ENCODE data around the gene NOS1. TPM values are rescaled to one million over a fixed set of nuclear protein-coding genes. Genes with fewer than 3 reads are reported as not detected.

Gene NOS1
- polyA plus RNA-seq, 1 donor, result 0.77 TPM

DNA sequence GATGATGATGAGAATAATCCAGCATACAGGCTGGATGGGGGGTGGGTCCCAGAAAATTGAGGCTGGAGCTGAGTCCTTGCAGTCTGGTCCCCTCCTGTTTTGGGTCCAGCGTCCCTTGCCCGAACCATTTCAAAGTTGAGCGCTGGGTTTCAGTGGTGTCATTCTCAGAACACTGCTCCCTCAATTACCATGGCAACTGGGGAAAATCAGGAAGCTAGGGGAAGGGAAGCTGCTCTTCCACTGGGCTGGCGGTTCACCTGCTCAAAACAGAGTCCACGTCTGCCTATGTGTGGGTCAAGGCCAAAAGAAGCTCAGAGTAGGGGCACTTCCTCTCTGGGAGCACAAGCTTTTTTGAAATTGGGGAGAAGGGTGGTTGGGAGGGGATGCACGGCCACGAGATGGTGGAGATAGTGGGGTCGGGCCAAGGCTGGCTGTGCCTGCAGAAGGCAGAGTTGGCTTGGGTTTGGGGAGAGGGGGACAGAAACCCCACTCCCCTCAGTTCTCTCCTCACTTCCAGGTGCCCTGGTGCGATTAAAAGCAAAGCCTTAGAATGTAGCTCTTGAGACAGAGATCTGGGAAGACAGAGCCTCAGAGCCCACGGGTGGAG, 1.7 kb upstream of the NOS1 start:
- no peak for DNase-seq

DNA sequence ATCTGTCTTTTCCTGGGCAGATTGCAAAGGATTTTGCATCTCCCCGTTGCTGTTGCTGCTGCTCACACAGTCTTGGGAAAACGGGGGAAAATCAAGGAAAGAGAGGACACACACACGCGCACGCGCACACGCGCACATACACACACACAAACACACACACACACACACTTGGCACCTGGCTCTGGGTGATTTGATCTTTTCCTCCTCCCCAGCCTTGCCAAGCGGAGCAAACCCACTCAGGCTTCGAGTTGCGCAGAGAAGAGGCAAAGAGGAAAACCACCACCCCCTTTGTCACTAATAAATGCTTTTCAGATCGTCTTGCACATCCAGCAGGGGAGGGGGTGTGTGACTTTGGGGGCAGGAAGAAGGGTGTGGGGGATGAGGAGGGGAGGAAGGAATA, 965 bp upstream of the NOS1 start:
- DNase-seq, result no peak

DNA sequence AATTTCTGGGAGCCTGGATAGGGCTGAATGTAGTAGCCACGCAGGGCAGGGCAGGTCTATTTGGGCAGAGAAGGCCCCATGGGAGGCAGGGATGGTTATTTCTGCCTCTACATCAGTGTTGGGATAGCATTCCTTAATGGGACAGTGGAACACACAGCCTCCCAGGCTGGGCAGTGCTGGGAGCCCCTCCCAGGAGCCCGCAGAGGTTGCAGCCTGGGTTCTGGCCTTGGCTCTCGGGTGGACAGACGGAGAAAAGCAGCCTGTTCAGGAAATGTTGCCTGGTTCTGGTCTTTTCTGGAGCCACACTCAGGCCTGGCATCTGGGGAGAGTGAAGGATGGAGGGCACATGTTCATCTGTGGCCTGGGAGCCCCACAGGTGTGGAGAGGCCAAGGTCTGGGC, 479 bp upstream of the NOS1 start:
- no peak for DNase-seq

DNA sequence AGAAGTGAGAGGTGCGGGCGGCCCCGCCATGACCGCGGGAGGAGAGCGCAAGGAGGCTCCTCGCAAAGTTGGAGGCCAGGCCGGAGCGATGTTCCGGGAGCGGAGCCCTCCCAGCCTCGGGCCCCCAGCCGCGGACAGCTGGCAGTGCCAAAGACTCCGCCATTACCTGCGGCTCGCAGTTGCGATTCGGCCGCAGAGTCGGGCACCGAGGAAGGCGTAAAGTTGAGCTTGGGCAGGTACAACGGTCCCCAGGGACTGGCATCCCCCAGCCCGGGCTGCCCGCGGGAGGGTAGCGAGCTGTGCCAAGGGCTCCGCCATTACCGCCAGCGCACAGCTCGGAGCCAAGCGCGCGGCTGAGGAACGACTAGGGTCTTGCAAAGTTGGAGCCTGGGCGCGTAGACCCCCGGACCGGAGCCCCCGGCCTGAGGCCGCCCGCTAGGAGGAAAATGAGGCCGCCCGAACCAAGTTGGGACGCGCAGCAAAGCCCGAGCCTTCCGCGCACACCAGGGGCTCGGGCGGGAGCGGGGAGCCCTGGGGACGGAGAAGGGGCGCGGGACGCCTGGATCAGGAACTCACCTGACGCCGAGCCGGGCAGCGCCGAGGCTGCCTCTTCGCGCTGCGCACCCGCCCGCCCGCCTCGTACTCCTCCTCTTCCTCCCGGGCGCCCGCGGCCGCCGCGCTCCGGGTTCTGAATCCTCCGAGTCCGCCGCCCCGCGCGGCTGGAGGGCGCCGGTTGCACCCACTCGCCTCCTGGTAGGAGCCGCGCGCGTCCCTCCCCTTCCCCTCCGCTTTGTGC, 677 bp downstream of the NOS1 start:
- DNase-seq, result no peak

DNA sequence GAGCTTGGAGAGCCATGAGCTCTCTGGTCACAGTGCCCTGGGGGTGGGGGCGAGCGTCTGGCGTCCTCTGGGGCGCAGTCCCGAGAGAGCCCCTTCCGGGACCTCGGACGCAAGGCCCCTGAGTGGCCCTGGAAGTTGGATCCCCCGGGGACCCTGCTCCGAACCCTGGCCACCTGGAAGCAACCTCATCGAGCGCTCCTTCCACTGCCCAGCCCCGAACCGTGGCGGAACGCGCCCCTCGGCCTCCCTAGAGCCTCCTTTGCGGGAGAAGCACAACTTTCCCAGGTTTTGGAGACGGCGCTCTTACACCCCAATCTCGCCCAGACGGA, 1.2 kb downstream of the NOS1 start:
- no peak for DNase-seq

DNA sequence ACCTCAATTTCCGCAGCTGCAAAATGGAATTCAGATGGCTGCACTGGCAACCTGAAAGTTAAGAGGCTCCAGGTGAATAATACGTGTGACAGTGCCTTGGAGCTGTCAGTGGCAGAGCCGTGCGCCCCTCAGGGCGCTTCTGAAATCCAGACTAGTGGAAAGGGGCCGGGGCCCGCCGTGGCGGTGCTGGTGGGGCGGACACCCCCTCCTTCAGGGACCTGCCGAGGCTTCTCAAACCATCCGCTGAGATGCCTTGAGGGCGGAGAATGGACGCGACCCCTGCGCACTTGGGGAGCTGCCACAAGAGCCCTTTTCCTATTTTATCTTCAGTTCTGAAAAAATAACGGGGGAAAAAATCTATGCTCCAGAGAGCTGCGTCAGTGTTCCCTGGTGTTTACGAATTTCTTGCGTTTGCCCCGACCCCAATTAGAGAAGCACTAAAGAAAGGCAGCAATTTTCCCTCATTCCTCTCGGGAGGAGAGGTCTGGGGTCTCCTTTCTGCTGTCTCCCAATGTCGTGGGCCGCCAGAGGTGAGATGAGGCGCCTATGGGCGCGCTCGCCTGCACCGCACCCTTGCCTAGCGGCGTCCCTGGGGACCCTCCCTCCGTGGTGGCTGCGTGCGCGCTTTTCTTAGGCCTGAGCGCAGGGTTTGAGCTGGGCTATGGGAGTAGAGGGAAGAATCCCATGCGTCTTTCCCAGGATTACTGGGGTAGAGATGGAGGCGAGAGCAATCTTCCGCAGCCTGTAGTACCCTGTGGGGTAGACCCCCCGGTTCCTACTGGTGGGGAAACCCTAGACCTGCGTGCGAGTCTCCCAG, 2.2 kb downstream of the NOS1 start:
- DNase-seq, result no peak

DNA sequence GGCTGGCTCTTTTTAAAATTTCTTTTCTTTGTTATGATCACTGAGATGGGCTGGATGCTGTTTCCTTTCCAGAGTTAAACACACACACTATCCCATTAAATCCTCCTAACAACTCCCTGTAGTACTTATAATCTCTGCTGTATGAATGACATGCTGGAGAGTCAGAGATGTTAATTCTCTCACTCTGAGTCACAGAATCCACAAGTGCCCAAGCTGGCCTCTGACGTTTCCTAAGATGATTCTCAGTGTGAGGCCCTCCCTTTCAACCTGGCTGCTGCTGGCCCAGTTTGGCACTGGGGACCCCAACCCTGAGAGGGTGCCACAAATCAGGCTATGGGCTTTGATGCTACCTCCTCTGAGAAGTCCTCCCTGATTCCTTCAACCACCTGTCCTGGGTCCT, 5.4 kb downstream of the NOS1 start:
- DNase-seq, result no peak

DNA sequence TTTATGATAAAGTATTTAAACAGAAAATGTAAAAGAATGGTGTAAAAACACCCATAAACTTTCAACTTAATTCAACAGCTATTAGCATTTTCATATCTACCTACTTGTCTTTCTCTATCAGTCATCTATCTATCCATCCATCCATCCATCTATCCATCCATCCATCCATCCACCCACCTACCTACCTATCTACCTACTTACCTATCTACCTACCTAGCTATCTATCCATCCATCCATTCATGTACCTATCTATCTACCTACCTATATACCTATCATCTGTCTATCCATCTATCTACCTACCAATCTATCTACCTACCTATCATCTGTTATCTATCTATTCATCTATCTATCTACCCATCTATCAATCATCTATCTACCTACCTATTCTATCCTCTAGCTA, 8.5 kb downstream of the NOS1 start:
- DNase-seq, result no peak

DNA sequence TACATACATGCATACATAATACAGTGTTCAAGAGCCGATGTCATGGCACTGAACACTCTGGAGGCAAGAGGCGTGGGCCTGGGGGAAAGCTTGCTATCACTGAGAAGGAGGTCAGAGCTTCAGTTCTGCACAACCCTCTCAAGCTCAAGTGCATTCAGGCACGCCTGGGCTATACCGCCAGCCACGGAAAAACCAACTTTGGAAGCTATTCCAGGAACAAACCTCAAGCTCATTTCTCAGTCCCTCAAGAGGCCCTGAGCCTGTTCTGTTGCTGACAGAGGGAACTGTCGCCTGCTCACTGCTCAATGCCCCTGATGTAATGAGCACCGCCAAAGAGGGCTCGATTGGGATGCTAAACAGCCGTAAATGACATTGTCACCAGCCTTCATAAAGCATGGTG, 9.2 kb downstream of the NOS1 start:
- DNase-seq, result no peak

DNA sequence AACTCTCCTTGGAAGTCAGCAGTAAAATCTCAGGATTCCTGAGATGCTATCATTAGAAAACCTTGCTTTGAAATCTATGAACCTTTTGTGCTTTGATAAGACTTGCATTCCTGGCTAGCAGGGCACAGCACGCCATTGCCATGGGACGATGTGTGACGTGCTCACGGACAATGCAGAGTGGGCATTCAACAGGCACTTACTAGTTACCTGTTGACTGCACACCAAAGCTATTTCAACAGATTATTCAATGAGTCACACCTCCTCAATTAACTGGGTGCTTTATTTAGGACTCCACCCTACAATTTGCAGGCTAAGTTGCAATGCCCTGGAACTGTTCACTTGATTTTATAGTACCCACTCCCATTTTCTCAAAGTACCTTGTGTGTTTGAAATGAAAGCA, 11.3 kb downstream of the NOS1 start:
- no peak for DNase-seq

DNA sequence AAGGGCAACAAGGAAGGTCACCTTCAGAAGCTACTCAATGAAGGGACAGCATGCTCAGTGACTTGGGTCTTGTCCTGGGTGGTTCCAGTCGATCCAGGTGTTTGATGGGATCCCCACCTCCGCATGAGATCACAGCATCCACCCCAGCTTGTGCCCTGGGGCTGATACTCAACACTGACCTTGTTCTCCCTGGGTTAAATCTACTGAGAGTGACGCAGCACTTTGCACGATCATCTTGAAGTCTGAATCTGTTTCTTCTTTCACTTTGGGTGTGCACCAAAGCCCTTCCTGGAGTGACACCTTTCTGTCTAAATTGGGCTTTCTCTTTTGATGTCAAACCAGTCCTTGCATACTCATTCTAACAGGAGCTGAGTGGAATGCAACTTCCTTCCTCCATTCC, 13.8 kb downstream of the NOS1 start:
- DNase-seq, result no peak

DNA sequence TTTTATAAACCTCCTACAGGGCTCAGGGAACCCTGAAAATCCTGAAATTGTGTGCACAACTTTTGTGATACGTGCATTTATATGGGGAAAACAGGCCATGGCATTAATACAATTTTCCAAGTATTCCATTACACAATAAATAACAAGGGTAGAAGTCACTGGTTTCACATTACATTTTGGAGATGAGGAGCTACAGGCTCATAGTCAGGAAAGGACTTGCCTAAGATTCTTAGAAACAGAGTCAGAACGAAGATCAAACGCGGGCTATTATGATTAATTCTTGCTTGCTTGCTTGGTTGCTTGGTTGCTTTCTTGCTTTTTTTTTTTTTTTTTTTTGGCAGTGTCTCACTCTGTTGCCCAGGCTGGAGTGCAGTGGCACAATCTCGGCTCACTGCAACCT, 16.7 kb downstream of the NOS1 start:
- no peak for DNase-seq

DNA sequence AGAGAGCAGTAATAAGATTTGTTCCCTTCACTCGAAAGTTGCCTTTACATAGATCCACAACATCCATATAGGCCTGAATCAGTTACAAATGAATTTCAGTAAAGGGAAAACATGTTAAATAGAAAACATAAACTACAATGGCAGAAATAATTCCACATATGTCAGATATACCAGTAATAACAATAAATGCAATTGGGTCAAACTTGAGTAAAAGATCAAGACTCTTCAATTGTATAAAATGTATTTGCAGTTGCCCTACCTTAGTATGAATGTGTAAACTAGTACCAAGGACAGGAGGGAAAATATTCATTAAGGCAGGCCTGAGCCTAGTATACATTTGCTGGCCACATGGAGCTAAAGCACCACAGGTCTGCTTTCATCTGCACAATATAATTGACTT, 17.6 kb downstream of the NOS1 start:
- DNase-seq, result no peak

DNA sequence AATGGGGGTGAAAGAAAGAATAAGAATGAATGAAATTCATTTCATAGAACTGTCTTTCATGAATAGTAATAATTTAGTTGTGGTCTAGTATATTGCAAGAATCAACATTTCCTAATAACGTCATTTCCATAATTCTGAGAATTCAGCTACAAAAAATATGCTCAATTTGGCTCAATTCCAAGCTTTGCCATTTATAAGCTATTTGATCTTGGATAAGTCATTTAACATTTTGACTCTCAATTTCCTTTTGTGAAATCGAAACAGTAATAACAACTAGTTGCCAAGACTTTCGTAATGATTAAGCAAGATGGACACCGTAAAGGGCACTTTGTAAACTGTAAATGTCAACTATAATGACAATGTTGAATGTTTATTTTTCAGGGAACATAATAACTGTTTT, 18.1 kb downstream of the NOS1 start:
- DNase-seq, result no peak

DNA sequence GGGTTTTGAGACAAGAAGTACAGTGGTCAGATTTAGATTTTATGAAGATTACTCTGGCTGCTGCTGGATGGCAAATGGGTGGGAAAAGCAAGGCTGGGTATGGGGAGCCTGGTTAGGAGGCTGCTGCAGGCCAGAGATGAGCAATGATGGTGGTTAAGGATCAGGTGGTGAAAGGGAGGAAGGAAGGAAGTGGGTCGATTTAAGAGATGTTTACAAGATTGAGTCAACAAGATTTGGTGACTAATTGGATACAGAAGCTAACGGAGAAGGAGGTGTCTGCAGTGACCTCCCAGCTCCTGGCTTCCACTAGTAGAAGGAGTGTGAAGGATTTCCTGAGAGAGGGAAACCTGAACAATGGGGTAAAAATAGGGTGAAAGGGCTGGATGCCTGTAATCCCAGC, 18.7 kb downstream of the NOS1 start:
- no peak for DNase-seq

DNA sequence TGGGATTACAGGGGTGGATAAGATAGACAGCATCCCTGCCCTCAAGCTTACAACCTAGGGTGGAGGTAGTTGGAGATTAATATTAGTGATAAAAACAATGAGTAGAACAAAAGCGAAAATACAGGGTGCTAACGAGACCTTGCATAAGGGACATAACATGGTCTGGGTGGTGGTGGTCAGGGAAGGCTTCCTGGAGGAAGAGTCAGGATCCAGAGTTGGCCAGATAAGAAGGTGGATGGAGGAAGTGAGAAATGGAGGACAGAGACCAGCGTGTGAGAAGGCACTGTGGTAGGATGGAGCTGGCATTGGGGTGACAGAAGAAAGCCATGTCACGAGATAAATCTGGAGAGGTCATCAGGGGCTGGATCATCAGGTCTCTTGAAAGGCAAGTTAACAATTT, 19.2 kb downstream of the NOS1 start:
- no peak for DNase-seq

DNA sequence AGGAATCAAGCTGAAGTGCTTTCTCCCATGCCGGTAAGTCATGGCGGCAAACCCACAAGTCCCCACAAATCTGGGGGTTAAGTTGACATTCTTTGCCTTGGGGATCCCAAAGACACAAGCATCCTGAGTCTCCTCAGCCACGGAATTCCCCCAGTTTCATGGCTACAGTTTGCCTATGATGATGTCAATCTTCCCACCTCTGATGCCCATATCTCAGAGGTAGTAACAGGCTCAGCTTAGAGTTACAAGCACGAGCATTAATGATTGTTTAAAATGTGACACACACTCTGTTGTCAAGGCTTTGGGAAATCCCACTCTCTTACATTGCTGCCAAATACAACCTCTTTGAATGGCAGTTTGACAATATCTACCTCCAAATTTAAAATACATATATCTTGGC, 22.3 kb downstream of the NOS1 start:
- no peak for DNase-seq

DNA sequence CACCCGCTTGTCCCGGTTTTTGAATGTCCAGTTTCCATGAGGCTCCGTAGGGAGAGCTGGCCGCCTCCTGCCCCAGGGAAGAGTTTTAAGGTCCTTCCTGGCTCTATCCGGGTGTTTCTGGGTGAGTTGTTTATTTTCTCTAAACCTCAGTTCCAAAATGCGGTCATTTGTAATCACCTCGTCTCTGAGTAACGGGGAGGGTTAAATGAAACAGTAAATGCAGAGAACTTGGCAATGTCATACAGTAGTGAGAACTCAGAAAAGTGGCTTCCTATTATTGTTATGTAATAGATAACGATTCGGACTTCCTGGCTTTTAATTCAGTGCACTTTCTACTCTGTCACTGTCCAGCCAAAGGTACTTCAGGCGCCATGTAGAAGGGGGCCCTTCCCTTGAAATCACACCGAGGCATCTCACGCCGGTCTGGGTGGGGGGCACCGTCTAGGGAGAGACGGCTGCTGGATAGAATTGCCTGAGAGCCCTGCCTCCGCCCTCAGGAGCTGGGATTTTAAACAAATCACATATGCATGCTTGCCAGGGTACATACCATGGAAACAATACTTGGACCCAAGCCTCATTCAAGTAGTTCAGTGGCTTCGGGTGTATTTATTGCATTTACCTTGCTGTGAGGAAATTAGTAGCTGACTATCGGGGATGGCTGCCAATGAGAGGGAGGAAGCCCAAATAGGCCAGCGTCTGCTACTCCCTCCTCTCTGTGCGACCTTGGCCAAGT, 26.4 kb downstream of the NOS1 start:
- peak; percentile 22 for DNase-seq

DNA sequence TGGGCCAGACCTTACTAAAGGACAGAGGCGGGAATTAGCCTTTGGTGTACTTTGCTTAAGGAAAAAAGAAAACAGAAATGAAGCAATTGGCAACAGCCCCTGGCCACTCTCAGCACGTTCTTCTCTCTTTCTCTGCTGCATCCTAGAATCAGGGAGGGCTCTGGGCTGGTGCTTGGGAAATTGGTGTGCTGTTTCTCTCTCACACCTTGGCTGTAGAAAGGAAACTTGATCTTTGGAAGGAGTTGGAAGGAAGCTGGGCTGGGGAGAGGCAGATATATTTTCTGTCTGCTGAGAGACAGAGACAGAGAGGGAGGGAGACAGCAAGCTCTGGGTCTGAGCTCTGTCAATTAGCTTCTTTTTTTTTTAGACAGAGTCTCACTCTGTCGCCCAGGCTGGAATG, 27.4 kb downstream of the NOS1 start:
- peak; percentile 32 for DNase-seq

DNA sequence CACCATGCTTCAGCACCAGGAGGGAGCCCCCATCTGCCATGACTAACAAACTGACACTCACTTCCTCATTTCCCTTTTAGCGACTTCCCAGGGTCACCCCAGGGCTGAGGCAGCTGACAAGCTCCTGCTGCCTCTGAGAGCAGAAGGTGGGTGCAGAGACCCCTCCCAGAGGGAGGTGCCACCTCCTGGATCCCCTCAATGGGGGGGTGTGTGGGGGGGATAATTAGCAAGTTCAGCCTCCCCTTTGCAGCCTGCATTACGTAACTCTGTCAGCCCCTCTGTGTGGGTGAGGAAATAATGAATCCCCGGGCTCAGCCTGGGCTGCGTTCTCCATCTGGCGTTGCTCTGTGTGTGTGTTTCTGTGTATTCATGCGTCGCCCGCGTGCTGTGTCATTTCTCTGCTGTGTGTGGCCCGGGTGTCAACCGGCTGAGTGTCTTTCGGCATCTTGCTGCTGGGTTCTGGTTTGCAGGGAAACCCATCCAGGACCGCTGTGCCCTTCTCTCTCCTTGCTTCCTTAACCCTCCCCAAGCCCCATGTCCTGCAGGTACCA, 28.0 kb downstream of the NOS1 start:
- DNase-seq, result no peak

DNA sequence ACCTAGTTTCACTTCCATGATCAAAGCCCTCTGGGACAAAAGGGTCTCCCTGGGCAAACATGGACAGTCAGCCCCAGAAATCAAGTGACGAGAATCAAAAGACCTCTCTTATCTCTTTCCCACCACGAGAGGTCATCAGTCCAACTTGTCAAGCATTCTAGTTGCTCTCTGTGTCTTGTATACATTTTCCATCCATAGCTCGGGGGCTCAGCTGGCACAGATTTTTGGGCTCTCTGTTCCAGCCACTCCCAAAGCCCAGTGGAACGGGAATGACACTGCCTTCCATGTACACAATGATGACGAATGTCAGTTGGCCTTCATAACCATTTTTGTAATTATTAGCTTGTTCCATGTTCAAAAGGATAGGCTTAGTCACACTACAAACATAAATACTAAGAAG, 29.7 kb downstream of the NOS1 start:
- no peak for DNase-seq

DNA sequence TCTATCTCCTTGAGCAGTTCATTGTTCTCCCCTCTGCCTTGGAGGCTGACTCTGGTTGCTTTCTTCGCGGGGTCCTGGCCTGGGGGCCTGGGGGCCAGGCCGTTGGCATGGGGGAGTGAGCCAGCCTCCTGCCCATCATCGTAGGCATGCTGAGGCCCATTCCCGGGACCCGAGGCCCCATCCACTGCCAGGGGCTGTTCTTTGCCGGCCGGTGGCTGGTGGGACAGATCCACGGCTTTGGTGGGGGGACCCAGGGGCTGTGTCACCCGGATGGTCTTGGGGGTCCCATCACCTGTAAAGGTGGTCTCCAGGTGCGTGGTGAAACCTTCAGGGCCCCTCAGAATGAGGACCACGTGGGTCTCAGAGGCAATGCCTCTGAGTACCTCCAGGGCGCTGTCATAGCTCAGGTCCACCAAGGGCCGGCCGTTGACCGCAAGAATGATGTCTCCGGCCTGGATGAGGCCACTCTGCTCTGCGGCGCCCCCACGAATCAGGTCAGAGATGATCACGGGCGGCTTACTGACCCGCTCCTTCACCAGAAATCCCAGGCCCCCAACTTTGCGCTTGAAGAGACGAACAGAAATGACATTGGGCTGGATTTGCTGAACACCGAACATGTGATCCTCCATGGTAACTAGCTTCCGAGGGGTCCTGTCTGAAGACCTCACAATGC, 30.8 kb downstream of the NOS1 start:
- DNase-seq, result no peak
